Kidney (tissue), 14 donors: ENCODE measurements around the gene TNK2. TPM values are rescaled to one million over a fixed set of nuclear protein-coding genes. Genes with fewer than 3 reads are reported as not detected.

Source experiments
- DNase-seq, 5 donors: peaks; one replicate each; pipeline ENCODE4 v3.0.0-alpha.2; 2013 to 2020
- FAIRE-seq: peaks from 2 replicates; lab custom pipeline; 2012; peaks lifted over from hg19 to GRCh38; lab: Jason Lieb, UNC
- H3K27ac ChIP-seq, 2 donors: one replicate each; pipeline ENCODE4 v1.7.0; 2013; ENCODE audit warnings: low read depth in 2 of 2, low read length in 2 of 2, inconsistent platforms in 1 of 2
- H3K27me3 ChIP-seq: one replicate; pipeline ENCODE4 v1.7.1; 2013; ENCODE audit warnings: low read length, inconsistent platforms; ENCODE audit not compliant: control insufficient read depth, insufficient read depth
- H3K36me3 ChIP-seq, 3 donors: one replicate each; pipeline versions ENCODE4 v1.7.0 to v1.7.1; 2013; ENCODE audit warnings: low read length in 3 of 3, control low read depth in 1 of 3, inconsistent platforms in 1 of 3; ENCODE audit not compliant: insufficient read depth in 3 of 3, control insufficient read depth in 2 of 3
- H3K4me1 ChIP-seq, 3 donors: one replicate each; pipeline versions ENCODE4 v1.7.0 to v1.7.1; 2013; ENCODE audit warnings: low read length in 3 of 3, inconsistent platforms in 1 of 3, low read depth in 1 of 3; ENCODE audit not compliant: control insufficient read depth in 2 of 3, insufficient read depth in 2 of 3
- H3K4me3 ChIP-seq, 3 donors: one replicate each; pipeline versions ENCODE4 v1.7.0 to v1.8.1; 2013; ENCODE audit warnings: low read length in 3 of 3, control low read depth in 1 of 3, inconsistent platforms in 1 of 3
- H3K9ac ChIP-seq, 3 donors: one replicate each; pipeline versions ENCODE4 v1.7.0 to v1.7.1; 2013; ENCODE audit warnings: low read length in 3 of 3, control low read depth in 1 of 3, inconsistent platforms in 1 of 3
- H3K9me3 ChIP-seq, 3 donors: one replicate each; pipeline versions ENCODE4 v1.7.0 to v1.7.1; 2013; ENCODE audit warnings: low read length in 3 of 3, control low read depth in 1 of 3, inconsistent platforms in 1 of 3; ENCODE audit not compliant: control insufficient read depth in 2 of 3, insufficient read depth in 1 of 3
- intact Hi-C: fragments of 100-400 bp; cut with DNase I; formaldehyde crosslinking; loops from one replicate; pipeline ENCODE4 v1.11.1; 2022
- polyA plus RNA-seq: library from polyadenylated mRNA; stranded (reverse); fragments of 350-450 nt; fragmentation: Illumina TruSeq; extraction: RNeasy Lipid Tissue Mini Kit (QIAGEN cat#74804); gene quantifications from one replicate; pipeline ENCODE4 v1.2.3, GENCODE V29; 2014; ENCODE audit warnings: low read depth, low replicate concordance; ENCODE audit not compliant: insufficient read depth
- total RNA-seq: library from RNA; stranded (reverse); fragmentation: NEBNext Ultra II Directional; extraction: Animal tissue kit (Norgen Biotek cat#: 25700); gene quantifications from one replicate; pipeline ENCODE4 v1.2.1, GENCODE V29; 2021
- TF ChIP-seq, protein P1 (sequence below): IDR thresholded peaks from 3 replicates; pipeline ENCODE4 v1.5.1; 2012; ENCODE audit warnings: mild to moderate bottlenecking, moderate library complexity, borderline replicate concordance; ENCODE audit not compliant: insufficient read depth; ENCODE audit errors: extremely low read depth
- donor health status: control.
- donor health status: control.
- donor health status: control.
- donor health status: control.
- donor health status: control.
- donor health status: DM: yes; HTN: yes; CAD: no.
- donor health status: Normal renal cell carcinoma (clear cell type).

TNK2 gene
- total and polyA plus RNA-seq, 2 donors from 2014 or later, result 14.7 to 42.5 TPM

DNA sequence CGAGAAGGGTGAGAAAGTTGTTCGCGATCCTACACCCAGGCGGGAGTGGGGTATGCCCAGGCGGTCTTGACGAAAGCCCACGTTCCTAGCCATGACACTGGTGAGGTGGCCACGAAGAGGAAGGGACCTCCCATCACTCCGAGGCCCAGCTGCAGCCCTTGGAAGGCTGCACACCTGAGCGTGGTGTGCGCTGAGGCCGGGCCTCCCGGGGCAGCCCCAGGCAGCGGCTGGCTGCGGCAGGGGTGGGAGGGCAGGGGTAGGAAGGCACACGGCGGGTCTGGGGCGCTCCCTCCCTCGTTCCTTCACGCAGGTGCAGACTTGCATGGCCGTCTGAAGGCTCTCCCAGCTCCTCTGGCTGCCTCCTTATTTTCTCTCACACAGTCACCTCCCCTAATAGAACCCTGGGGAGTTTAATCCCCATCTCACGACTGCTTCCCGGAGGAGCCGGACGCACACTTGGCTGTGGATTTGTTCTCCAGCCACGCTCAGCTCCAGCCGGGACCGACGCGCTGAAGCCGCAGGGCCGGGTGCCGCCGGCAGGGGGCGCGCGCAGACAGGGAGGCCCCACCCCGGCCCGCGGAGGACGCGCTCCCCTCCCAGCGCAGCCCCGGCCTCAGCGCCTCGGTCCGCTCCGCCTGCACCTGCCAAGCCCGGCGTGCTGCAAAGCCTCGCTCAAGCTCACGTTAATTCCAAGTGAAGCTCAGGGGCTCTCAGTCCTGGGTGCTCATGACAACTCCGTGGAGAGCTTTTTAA is 58.9 kb downstream of the TNK2 start:
- Histone ChIP-seq H3K27ac (no peak overlapping the region), H3K9me3 (no peaks in the 10 kb centered on the region), H3K4me1 (no peaks in the 10 kb centered on the region), H3K4me3 (no peak overlapping the region), H3K9ac (no peak overlapping the region), H3K27me3 (peaks cover 2% of the 10 kb centered on the region), H3K36me3 (no peaks in the 10 kb centered on the region)
- intact Hi-C loops, result no loop called here
- DNase-seq, result peak in 2 of 5 donors; percentile 46 to 61
- no peak for FAIRE-seq
- TF ChIP-seq, protein P1, sequence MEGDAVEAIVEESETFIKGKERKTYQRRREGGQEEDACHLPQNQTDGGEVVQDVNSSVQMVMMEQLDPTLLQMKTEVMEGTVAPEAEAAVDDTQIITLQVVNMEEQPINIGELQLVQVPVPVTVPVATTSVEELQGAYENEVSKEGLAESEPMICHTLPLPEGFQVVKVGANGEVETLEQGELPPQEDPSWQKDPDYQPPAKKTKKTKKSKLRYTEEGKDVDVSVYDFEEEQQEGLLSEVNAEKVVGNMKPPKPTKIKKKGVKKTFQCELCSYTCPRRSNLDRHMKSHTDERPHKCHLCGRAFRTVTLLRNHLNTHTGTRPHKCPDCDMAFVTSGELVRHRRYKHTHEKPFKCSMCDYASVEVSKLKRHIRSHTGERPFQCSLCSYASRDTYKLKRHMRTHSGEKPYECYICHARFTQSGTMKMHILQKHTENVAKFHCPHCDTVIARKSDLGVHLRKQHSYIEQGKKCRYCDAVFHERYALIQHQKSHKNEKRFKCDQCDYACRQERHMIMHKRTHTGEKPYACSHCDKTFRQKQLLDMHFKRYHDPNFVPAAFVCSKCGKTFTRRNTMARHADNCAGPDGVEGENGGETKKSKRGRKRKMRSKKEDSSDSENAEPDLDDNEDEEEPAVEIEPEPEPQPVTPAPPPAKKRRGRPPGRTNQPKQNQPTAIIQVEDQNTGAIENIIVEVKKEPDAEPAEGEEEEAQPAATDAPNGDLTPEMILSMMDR, result peak; percentile 8

DNA sequence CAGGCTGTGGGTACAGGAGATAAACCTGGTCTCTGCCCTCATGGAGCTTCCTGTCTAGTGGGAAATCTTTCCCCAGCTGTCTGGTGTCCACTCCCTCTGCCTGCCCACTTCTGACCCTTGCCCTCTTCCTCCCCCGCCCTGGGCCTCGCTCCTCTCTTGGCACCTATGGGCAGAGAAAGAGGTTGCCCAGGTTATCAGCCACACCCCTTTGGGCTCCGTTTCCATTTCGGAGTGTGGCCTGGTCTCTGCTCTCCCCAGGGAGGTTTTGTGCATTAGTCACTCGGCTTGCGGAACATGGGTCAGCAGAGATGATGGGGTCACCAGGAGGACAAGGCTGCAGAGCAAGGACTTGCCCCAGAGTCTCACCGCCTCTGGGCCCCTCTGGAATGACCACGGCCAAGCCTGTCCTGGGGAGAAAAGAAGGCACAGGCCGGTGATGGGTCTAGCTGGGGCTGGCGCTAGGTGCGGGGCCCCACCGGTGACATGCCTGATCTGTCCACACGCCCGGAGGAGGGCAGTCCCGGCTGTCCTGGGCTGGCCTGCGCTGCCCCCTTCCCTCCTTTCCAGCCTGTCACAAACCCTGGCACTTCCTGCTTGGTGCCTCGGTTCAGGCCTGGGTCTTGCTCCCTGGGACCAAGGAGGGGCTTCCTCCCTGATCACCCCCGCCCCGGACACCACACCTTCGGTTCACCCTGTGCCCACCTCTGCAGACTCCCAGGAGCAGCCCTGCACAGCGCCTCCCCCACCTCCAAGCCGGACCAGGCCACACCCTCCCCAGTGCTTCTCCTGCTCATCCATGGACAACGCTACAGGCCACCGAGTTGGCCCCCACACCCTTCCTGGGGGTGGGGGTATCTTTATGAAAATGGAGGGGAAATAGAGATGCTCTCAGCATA is 61.0 kb downstream of the TNK2 start:
- H3K27me3 ChIP-seq, result peaks cover 2% of the 10 kb centered on the region
- no peaks in the 10 kb centered on the region for H3K4me1 ChIP-seq
- peak in 1 of 5 donors; percentile 69 for DNase-seq
- H3K36me3 ChIP-seq, result no peaks in the 10 kb centered on the region
- no peak overlapping the region for H3K4me3 ChIP-seq
- H3K9me3 ChIP-seq, result no peaks in the 10 kb centered on the region
- intact Hi-C loops, result no loop called here
- TF ChIP-seq, protein P1, result no peak
- FAIRE-seq, result no peak
- no peak overlapping the region for H3K27ac ChIP-seq
- H3K9ac ChIP-seq, result no peak overlapping the region

DNA sequence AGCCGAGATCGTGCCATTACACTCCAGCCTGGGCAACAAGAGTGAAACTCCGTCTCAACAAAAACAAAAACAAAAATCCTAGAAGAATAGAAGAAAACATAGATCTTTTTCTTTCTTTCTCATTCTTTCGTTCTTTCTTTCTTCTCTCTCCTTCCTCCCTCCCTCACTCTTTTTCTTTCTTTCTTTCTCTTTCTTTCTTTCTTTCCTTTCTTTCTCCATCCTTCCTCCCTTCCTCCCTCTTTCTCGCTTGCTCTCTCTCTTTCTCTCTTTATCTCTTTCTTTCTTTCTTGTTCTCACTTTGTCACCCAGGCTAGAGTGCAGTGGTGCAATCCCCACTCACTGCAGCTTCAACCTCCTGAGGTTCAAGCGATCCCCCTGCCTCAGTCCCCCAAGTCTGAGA is 62.9 kb downstream of the TNK2 start:
- intact Hi-C loops, result no loop called here
- Histone ChIP-seq H3K9ac (no peak overlapping the region), H3K27me3 (no peaks in the 10 kb centered on the region), H3K4me1 (no peaks in the 10 kb centered on the region), H3K27ac (no peak overlapping the region), H3K4me3 (no peak overlapping the region), H3K9me3 (no peaks in the 10 kb centered on the region), H3K36me3 (no peaks in the 10 kb centered on the region)
- TF ChIP-seq, protein P1, result no peak
- FAIRE-seq (no peak), DNase-seq (no peak)
